Measurements from ENCODE around the gene RBAK.
"Not testable (repeated sequence)": the region's sequence is repeated elsewhere in the genome, so short reads cannot be mapped to it uniquely, and the experiment has no call there.

Gene RBAK

DNA sequence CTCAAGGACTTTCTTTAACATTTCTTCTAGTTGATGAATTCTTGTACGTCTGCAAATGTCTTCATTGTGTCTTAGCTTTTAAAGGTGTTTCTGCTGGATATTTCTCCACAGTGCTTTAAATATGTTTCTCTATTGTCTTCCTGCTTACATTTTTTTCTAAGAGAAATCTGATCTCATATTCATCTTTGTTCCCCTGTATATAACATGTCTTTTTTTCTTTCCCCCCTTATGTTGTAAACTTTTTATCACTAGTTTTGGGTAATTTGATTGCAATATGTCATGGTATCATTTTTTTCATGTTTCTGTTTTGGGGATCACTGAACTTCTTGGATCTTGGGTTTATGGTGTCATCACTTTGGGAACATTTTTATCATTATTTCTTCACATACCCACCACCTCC is 7.5 kb downstream of the RBAK start:
- DNase-seq = no peak

DNA sequence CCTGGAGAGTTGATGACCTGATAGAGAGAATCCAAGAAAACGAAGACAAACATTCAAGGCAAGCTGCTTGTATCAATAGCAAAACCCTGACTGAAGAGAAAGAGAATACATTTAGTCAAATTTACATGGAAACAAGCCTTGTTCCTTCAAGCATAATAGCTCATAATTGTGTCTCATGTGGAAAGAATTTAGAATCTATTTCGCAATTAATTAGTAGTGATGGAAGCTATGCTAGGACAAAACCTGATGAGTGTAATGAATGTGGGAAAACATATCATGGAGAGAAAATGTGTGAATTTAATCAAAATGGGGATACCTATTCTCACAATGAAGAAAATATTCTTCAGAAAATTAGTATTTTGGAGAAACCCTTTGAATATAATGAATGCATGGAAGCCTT is 18.0 kb downstream of the RBAK start:
- no peak for DNase-seq

DNA sequence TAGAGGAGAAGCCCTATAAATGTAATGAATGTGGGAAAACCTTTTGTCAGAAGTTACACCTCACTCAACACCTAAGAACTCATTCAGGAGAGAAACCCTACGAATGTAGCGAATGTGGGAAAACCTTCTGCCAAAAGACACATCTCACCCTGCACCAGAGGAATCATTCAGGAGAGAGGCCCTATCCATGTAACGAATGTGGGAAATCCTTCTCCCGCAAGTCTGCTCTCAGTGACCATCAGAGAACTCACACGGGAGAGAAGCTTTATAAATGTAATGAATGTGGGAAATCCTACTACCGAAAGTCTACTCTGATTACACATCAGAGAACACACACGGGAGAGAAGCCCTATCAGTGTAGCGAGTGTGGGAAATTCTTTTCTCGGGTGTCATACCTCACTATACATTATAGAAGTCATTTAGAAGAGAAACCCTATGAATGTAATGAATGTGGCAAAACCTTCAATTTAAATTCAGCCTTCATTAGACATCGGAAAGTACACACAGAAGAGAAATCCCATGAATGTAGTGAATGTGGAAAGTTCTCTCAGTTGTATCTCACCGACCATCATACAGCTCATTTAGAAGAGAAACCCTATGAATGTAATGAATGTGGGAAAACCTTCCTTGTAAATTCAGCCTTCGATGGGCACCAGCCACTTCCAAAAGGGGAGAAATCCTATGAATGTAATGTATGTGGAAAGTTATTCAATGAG is 18.9 kb downstream of the RBAK start:
- DNase-seq = no peak

DNA sequence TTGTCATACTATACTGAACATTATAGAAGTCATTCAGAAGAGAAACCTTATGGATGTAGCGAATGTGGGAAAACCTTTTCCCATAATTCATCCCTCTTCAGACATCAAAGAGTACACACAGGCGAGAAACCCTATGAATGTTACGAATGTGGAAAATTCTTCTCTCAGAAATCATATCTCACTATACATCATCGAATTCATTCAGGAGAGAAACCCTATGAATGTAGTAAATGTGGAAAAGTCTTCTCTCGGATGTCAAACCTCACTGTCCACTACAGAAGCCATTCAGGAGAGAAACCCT is 19.4 kb downstream of the RBAK start:
- no peak for DNase-seq

DNA sequence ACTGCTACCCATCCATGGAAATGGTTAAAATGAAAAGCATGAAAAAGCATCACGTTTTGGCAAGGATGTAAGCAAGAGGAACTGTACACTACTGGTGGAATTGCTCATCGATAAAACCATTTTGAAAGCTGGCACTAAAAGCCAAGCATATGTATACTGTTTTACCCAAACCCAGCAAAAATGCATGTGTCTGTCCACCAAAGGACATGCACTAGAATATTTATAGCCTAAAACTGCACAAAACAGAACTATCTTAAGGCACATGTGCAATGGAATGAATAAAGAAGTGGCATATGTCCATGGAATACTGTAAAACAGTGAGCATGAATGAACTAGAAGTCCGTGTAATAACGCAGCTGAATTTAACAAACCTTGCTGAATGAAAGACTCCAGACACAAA is 22.9 kb downstream of the RBAK start:
- no peak for DNase-seq

DNA sequence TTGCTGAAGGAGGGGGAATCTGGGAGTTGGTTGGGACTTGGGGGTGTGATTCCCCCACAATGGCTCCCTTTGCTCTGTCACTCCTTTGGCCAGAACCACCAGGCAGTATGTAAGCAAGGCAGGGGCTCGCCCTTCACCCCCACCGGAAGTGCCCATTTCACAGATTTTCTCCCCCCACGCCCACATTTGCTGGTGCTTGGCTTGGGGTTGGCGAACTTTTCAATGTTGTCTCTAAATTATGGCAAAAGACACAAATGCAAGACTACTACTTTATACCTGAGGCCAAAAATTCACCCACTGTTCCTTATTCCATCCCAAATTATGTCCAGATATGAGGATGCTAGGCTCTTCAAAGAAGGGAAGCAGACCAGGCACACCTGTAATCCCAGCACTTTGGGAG is 24.5 kb downstream of the RBAK start:
- no peak for DNase-seq

DNA sequence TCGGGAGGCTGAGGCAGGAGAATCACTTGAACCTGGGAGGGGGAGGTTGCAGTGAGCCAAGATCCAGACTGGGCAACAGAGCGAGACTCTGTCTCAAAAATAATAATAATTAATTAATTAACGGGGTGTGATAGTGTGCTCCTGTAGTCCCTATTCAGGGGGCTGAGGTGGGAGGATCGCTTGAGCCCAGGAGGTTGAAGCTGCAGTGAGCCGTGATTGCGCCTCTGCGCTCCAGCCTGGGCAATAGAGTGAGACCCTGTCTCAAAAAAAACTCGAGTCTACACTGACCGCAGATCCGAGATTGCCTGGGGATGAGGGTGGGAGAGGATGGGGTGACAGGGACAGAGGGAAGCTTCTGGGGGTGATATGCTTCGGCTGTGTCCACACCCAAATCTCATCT is 29.5 kb downstream of the RBAK start:
- DNase-seq = not testable (repeated sequence)

DNA sequence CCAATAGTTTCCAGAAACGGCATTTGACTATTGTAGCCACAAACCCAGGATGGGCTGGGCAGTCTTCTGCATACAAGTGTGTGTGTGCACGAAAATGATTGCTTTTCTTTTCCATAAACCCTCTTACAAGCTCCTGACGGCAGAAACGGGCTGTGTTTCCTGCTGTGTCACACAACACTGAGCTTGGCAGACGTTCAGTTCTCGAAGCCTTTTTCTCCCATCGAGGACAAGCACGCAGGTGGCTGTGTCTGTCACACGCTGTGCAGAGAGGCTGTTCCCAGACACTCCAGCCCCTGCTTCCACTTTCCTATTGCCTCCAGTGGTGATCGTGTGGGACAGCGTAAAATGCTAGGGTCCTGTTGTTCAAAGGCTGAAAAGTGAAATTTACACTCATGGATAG is 32.1 kb downstream of the RBAK start:
- peak in 1 of 2 experiments; percentile 16 for DNase-seq

DNA sequence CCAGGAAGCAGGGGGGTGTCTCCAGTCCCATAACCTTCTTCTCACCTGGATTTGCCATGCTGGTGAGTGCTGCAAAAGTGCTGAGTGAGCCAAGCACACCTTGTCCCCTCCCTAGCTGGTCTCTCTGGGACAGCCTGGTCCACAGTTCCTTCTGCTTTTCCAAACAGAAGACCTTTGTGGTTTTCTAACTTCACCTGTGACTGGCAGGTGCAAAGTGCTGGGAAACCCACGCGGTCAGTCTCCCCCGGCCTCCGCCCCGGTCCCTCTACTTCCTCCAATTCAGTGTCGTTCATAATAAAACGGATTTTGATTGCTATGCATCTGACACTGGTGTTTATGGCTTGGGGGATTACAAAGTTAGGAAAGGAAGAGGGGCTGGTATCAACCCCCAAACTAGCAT is 37.1 kb downstream of the RBAK start:
- no peak for DNase-seq

DNA sequence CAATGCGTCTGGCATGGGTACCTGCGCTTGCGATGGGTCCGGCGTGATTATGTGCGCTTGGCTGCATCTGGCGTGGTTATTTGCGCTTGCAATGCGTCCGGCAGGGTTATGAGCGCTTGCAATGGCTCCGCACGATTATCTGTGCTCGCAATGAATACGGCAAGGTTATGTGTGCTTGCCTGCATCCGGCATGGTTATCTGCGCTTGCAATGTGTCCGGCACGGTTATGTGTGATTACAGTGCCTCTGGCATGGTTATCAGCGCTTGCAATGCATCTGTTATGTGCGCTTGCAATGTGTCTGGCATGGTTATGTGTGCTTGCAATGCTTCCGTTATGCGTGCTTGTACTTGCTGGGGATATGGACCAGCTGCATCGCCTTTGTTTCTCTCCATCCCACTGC is 37.7 kb downstream of the RBAK start:
- no peak for DNase-seq

DNA sequence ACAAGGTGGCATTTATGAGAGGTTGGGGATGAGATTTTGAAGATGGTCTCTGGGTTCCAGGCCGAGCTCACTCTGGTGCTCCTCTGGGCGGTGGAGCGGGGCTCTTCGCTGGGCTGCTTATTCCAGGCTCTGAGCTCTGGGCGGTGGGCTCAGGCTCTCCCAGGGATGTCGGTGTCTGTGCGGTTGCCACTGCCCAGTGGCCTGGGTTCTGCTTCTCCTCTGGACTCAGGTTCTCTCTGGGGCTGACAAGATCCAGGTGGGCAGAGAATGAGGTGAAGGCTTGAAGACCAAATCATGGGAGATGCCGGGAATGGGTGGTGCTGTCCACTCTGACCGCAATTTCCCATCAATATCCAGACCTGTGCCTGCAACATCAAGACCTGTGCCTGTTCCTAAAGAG is 40.6 kb downstream of the RBAK start:
- no peak for DNase-seq

DNA sequence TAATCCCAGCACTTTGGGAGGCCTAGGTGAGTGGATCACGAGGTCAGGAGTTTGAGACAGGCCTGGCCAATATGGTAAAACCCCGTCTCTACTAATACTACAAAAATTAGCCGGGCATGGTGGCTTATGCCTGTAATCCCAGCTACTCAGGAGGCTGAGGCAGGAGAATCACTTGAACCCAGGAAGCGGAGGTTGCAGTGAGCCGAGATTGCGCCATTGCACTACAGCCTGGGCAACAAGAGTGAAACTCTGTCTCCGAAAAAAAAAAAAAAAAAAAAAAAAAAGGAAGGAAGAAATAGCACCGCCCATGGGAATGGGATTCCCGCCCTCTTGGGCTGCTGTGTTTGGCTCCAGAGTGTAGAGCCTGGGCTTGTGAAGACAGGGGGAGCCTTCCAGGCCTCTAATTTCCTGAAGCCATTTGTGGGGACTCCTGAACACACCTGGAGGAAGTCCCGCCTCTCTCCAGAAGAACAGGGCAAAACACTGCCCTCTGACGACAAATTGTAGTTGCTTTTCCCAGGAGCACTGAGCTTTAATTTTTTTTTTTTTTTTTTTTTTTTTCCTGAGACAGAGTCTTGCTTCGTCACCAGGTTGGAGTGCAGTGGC is 42.7 kb downstream of the RBAK start:
- DNase-seq = peak in 1 of 2 experiments; percentile 22

DNA sequence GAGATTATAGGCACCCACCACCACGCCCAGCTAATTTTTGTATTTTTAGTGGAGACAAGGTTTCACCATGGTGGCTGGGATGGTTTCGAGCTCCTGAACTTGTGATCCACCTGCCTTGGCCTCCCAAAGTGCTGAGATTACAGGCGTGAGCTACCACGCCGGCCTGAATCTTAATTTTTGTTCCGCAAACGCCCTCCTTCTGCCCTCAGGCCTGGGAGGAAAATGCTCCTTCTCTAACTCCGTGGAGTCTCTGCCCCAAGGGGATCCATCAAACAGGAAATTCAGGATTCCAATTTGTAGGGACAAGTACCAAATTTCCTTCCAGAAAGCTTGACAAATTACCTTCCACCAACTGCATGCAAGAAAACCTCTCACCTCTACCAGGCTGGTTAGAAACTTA is 43.2 kb downstream of the RBAK start:
- no peak for DNase-seq

DNA sequence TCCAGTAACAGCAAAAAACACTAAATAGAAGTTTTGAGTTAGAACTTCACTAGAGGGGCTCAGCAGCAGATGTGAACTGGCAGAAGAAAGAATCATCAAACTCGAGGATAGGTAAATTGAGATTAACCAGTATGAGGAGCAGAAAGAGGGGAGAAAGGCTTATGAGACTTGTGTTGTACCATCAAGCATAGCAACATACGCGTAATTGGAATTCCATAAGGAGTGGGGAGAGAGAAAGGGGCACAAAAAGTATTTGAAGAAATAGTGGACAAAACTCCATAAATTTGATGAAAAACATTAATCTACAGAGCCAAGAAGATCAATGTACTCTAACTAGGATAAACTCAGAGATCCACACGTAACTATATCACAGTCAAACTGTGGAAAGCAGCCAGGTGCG is 48.3 kb downstream of the RBAK start:
- no peak for DNase-seq

DNA sequence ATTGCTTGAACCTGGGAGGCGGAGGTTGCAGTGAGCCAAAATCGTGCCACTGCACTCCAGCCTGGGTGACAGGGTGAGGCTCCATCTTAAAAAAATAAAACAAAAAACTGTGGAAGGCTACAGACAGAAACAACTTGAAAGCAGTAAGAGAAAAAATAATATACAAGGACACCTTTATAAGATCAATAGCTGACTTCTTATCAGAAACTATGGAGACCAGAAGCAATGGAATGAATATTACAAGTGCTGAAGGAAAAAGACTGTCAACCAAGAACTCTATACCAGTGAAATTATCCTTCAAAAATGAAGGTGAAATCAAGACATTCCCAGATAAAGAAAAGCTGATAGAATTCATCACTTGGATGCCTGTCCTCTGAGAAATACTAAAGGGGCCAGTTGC is 49.0 kb downstream of the RBAK start:
- no peak for DNase-seq

DNA sequence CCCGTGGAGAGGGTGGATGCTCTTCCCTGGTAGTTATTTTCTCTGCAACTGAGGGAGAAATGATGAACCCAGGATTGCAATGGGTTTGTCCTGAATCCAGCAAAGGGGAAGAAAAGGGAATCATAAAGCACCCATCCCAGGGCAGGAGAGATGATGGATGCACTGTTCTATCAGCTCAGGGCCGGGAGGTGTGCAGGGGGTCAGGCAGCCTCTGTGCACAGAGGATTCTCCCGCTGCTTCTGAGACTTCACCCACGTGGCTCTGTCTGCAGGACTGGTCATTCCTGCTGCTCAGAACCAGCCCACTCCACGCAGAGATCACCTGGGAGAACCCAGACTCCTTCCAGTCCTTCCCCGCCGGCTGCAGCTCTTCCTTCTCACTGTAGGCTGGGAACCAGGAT is 70.7 kb downstream of the RBAK start:
- DNase-seq = no peak

DNA sequence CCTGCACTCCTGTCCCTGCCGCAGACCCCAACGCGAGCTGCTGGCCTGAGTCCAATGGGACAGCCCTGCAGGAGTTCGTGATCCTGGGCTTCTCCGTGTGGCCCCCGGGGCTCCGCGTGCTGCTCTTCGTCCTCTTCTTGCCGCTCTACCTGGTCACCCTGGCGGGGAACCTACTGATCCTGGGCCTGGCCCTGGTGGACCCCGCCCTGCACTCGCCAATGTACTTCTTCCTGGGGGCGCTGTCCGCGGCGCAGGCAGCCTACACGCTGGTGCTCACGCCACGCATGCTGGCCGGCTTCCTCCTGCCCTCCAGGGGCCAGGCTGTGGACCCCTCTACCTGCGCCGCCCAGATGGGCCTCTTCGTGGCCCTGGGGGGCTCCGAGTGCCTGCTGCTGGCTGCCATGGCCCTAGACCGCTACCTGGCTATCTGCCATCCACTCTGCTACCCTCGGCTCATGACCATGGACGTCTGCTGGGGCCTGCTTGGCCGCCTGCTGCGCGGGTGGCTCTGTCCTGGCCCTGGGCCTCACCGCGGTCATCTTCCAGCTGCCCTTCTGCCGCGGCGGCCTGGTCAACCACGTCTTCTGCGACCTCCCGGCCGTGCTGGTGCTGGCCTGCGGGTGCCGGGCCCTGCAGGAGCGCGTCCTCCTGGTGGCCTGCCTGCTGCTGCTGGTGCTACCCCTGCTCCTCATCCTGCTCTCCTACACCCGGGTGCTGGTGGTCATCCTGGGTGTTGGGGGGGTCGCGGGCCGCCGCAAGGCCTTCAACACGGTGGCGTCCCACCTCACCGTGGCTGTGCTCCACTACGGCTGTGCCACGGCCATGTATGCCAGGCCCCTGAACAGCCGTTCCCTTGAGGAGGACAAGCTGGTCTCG is 71.7 kb downstream of the RBAK start:
- no peak for DNase-seq

Measured in NCI-H446 (cell line).